GM12891 (cell line): Measurements from ENCODE around the gene KLHL26.

Source experiments
- POLR2A ChIP-seq: IDR thresholded peaks from 2 replicates; pipeline ENCODE4 v1.6.1; 2011; ENCODE audit warnings: low read depth, low read length, control low read depth
- POLR2AphosphoS5 ChIP-seq: IDR thresholded peaks from 2 replicates; pipeline ENCODE4 v1.6.1; 2011; ENCODE audit warnings: low read depth, low read length, control low read depth

GRCh38 chr19:18608805-18609716 is 27.8 kb upstream of the KLHL26 start:
- TF ChIP-seq POLR2A: no peak
- TF ChIP-seq POLR2AphosphoS5: no peak
